ENCODE measurements around the gene ITPRID2. TPM values are rescaled to one million over a fixed set of nuclear protein-coding genes. Genes with fewer than 3 reads are reported as not detected.

Gene ITPRID2
- total and polyA plus RNA-seq, 8 donors: 90.6 to 175 (median 101) TPM

- no peak overlapping the region for H3K4me3 ChIP-seq
Observed at GRCh38 chr2:181900007-181900651, 8.6 kb downstream of the ITPRID2 start.

GRCh38 chr2:181902625-181903024, 11.1 kb downstream of the ITPRID2 start:
- TF ChIP-seq, protein P1, sequence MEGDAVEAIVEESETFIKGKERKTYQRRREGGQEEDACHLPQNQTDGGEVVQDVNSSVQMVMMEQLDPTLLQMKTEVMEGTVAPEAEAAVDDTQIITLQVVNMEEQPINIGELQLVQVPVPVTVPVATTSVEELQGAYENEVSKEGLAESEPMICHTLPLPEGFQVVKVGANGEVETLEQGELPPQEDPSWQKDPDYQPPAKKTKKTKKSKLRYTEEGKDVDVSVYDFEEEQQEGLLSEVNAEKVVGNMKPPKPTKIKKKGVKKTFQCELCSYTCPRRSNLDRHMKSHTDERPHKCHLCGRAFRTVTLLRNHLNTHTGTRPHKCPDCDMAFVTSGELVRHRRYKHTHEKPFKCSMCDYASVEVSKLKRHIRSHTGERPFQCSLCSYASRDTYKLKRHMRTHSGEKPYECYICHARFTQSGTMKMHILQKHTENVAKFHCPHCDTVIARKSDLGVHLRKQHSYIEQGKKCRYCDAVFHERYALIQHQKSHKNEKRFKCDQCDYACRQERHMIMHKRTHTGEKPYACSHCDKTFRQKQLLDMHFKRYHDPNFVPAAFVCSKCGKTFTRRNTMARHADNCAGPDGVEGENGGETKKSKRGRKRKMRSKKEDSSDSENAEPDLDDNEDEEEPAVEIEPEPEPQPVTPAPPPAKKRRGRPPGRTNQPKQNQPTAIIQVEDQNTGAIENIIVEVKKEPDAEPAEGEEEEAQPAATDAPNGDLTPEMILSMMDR (IDR thresholded peaks at IDR 0.05): no peak
- peaks cover 0 to 60% of the 10 kb centered on the region in 2 donors for H3K36me3 ChIP-seq
- intact Hi-C loops (cut with DNase I): no loop called here
- no peaks in the 10 kb centered on the region for H3K27me3 ChIP-seq
- H3K27ac ChIP-seq: no peak overlapping the region
- no peaks in the 10 kb centered on the region for H3K9me3 ChIP-seq
- ATAC-seq (no peak), DNase-seq (no peak)
- H3K4me3 ChIP-seq: no peak overlapping the region
- peaks cover 6 to 60% of the 10 kb centered on the region in 2 donors for H3K4me1 ChIP-seq

More at GRCh38 chr2:181900007-181900651, 8.6 kb downstream of the ITPRID2 start:
- peak overlapping the region in 1 of 2 donors; percentile 33 for H3K27ac ChIP-seq
- ATAC-seq: no peak
- H3K27me3 ChIP-seq: no peaks in the 10 kb centered on the region
- intact Hi-C loops (cut with DNase I): no loop called here
- peaks cover 0 to 52% of the 10 kb centered on the region in 2 donors for H3K36me3 ChIP-seq
- DNase-seq: no peak
- TF ChIP-seq, protein P1 (IDR thresholded peaks at IDR 0.05): no peak
- H3K9me3 ChIP-seq: no peaks in the 10 kb centered on the region
- H3K4me1 ChIP-seq: peaks cover 6 to 66% of the 10 kb centered on the region in 2 donors

DNA sequence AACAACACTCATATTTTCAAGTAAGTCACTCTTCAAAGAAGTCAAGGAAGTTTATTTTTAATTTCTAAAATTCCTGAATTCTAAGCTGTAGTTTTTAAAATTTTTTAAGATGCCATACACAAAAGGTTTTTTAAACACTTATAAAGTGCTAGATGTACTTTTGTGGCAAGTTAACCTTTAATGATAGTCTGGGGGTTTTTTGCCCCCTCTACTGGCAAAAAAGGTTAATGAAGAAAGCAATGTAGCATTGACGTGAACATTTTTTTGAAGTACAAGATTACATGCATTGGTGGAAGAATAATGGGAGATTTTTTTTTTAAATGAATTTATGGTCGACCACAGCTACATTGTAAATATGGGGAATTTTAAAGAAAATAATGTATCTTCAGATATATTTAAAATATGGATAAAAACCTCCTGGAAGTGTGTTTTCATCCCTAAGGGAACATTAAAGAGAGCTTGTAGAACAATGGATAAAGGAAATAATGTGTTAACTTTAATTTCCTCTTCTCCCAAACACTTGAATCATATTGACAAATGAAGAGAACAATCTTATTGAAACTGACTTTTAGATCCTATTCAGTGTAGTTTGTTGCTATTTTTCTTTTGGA, 12.6 kb downstream of the ITPRID2 start:
- peaks cover 0 to 53% of the 10 kb centered on the region in 2 donors for H3K36me3 ChIP-seq
- intact Hi-C loops (cut with DNase I): no loop called here
- no peak overlapping the region for H3K4me3 ChIP-seq
- DNase-seq (peak in 2 of 4 donors; percentile 27 to 50), ATAC-seq (peak; percentile 70)
- peaks cover 13 to 68% of the 10 kb centered on the region in 2 donors for H3K4me1 ChIP-seq
- TF ChIP-seq, protein P1 (IDR thresholded peaks at IDR 0.05): peak; percentile 40
- H3K27me3 ChIP-seq: no peaks in the 10 kb centered on the region
- H3K27ac ChIP-seq: no peak overlapping the region
- H3K9me3 ChIP-seq: no peaks in the 10 kb centered on the region

DNA sequence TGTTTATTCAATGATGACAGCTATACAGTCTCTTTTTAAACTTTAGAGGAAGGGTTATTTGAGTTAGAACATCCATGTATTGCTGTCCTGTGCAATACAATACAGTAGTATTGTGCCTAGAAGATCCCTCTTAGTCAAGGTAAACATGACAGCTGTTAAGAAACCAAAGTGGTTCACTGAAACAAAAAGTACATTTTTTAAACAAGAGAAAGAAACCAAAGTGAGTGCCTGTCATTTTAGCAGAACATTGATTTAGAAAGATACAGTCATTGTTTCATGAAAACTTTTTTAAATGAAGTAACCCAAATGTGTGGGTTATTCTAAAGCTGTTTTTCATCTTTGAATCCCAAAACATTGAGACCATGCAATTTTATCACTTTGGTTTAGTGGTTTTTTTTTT, 15.5 kb downstream of the ITPRID2 start:
- intact Hi-C loops (cut with DNase I): no loop called here
- ATAC-seq (no peak), DNase-seq (no peak)
- H3K4me3 ChIP-seq: no peak overlapping the region
- TF ChIP-seq, protein P1 (IDR thresholded peaks at IDR 0.05): no peak
- H3K36me3 ChIP-seq: peaks cover 0 to 29% of the 10 kb centered on the region in 2 donors
- no peak overlapping the region for H3K27ac ChIP-seq
- H3K27me3 ChIP-seq: no peaks in the 10 kb centered on the region
- no peaks in the 10 kb centered on the region for H3K9me3 ChIP-seq
- peaks cover 17 to 76% of the 10 kb centered on the region in 2 donors for H3K4me1 ChIP-seq

DNA sequence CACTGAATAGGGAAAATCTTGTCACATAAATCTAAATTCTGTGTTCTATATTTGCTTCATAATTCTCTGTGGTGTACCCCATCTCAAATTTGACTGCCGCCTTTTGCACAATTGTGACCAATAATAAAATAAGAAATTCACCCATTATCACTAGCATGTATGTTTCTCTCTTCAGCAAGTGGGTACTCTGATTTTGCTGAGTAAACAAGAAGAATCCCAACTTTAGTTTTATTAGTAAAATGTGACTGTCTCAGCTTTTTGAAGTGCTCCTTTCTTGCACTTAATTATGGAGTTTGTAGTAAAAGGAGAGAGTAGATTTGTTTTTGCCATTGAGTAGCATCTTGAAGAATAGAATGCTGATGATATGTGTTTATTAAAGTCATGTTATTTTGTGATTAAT, 16.1 kb downstream of the ITPRID2 start:
- Histone ChIP-seq H3K27me3 (no peaks in the 10 kb centered on the region), H3K36me3 (peaks cover 0 to 29% of the 10 kb centered on the region in 2 donors), H3K4me3 (no peak overlapping the region), H3K4me1 (peaks cover 17 to 76% of the 10 kb centered on the region in 2 donors), H3K27ac (no peak overlapping the region), H3K9me3 (no peaks in the 10 kb centered on the region)
- no peak for ATAC-seq
- DNase-seq: no peak
- intact Hi-C loops (cut with DNase I): no loop called here
- TF ChIP-seq, protein P1 (IDR thresholded peaks at IDR 0.05): no peak
